GM23248 (cell line): ENCODE measurements around the gene SHMT2.

ENCODE experiments used
- EZH2 ChIP-seq: fragments of 200-600 bp; sonication (generic); IDR thresholded peaks from 2 replicates; pipeline ENCODE4 v1.6.1; 2018; ENCODE audit warnings: antibody characterized with exemption, mild to moderate bottlenecking; ENCODE audit not compliant: insufficient read depth, poor library complexity, severe bottlenecking
- EZH2phosphoT487 ChIP-seq: fragments of 200-600 bp; sonication (generic); IDR thresholded peaks from 2 replicates; pipeline ENCODE4 v1.6.1; 2018; ENCODE audit warnings: antibody characterized with exemption, moderate library complexity, mild to moderate bottlenecking, low read depth; ENCODE audit not compliant: insufficient read depth

DNA sequence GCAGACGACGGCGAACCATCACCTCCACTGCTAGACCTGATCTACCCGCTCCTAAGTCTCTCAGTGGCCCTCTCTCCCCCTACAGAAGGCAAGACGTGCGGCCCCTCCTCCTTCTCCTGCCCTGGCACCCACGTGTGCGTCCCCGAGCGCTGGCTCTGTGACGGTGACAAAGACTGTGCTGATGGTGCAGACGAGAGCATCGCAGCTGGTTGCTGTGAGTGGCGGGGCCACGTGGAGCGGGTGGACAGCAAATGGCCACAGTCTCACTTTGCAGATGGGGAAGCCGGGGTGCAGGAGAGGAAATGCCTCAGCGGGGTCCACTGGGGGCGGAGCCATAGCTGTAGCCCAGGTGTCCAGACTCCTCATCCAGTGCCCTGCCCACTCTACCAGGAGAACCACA lies 34.3 kb upstream of the SHMT2 start:
- TF ChIP-seq EZH2 (no peak), EZH2phosphoT487 (no peak)
